ENCODE results near the gene ROBO1.
"Not testable (repeated sequence)": the region's sequence is repeated elsewhere in the genome, so short reads cannot be mapped to it uniquely, and the experiment has no call there.

The ROBO1 gene

DNA sequence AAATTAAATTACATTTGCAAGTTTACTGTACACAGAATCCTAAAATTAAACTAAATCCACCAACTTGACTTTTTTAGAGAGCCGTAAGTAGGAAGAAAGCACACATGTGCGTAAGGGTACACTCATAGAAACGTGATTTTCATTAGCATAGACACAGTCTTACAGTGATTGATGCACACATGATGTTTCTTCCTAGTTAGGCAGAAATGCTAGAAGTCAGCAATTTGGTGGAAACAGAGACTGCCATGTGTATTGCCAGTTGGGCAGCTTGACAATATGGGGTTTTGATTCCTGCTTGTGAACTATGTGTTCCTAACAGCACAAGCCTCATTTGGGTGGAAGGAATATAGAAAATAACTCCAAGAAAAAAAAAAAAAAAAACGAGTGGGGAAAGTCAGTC is 878.5 kb downstream of the ROBO1 start:
- in situ Hi-C loops (cut with HindIII; ENCODE audit: low sequenced_read_pairs): no loop called here
- no peak overlapping the region for H3K4me3 ChIP-seq (ENCODE audit: low read depth, low read length)
- TF ChIP-seq, protein P1, sequence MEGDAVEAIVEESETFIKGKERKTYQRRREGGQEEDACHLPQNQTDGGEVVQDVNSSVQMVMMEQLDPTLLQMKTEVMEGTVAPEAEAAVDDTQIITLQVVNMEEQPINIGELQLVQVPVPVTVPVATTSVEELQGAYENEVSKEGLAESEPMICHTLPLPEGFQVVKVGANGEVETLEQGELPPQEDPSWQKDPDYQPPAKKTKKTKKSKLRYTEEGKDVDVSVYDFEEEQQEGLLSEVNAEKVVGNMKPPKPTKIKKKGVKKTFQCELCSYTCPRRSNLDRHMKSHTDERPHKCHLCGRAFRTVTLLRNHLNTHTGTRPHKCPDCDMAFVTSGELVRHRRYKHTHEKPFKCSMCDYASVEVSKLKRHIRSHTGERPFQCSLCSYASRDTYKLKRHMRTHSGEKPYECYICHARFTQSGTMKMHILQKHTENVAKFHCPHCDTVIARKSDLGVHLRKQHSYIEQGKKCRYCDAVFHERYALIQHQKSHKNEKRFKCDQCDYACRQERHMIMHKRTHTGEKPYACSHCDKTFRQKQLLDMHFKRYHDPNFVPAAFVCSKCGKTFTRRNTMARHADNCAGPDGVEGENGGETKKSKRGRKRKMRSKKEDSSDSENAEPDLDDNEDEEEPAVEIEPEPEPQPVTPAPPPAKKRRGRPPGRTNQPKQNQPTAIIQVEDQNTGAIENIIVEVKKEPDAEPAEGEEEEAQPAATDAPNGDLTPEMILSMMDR (IDR thresholded peaks at IDR 0.05; ENCODE audit: low read depth, low read length): no peak
- DNase-seq (ENCODE audit: low read depth, low spot score): no peak

DNA sequence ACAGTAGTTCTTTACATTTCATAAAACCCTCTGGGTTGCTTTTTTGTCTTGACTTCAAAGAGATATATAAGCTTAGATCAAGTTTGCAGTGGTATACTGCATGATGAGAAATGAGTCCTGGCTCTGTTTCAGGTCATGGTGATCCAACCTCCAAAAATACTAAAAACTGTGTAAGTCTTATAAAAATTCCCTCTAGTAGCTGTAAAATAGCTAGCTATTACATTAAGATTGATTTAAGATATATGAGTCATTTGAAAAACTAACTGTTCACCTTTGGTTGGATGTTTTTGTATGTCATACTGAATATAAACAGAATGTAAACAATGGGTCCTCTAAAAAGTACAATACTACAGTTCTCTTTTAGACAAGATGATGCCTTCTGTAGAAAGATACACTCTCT is 879.2 kb downstream of the ROBO1 start:
- TF ChIP-seq, protein P1 (IDR thresholded peaks at IDR 0.05; ENCODE audit: low read depth, low read length): no peak
- in situ Hi-C loops (cut with HindIII; ENCODE audit: low sequenced_read_pairs): no loop called here
- no peak overlapping the region for H3K4me3 ChIP-seq (ENCODE audit: low read depth, low read length)
- no peak for DNase-seq (ENCODE audit: low read depth, low spot score)

DNA sequence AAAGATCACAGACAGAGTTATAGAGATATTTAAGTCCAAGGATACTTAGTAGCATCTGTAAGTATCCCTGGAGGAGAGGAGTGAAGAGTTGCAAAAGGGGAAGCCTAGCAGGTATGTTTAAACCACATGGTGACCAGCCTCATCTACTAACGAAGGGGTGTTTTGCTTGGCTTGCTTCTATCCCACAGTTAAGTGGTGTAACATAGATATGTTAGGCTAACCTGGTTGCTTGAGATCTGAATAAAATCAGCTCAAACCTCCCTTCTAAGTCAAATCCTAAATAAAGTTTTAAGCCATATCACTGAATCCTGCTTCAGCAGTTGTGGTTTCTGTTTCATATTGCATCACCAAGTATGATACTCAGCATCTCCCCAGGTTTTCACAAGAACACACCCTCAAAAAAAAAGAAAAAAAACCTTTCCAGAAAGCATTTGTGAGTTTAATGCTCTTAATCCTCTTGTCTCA is 880.2 kb downstream of the ROBO1 start:
- TF ChIP-seq, protein P1 (IDR thresholded peaks at IDR 0.05; ENCODE audit: low read depth, low read length): no peak
- no peak overlapping the region for H3K4me3 ChIP-seq (ENCODE audit: low read depth, low read length)
- DNase-seq (ENCODE audit: low read depth, low spot score): peak; percentile 56
- in situ Hi-C loops (cut with HindIII; ENCODE audit: low sequenced_read_pairs): no loop called here

DNA sequence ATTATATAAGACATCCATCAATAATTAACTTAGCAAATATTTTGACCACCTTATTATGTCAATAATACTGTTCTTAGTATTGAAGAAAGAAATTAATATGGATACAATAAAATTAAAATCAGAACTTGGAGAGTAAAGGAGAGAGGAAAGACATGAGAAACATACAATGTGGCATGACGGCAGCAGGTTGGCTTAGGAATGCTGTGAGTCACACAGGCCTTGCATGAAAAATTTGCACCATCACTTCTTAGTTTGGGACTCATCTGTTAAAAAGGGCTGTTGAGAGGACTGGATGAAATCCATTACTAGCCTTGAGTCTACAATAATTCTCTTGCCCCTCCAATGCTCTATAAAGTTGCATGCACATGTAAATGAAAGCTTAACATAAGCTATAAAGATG is 880.8 kb downstream of the ROBO1 start:
- in situ Hi-C loops (cut with HindIII; ENCODE audit: low sequenced_read_pairs): no loop called here
- H3K4me3 ChIP-seq (ENCODE audit: low read depth, low read length): no peak overlapping the region
- DNase-seq (ENCODE audit: low read depth, low spot score): peak; percentile 69
- TF ChIP-seq, protein P1 (IDR thresholded peaks at IDR 0.05; ENCODE audit: low read depth, low read length): no peak

DNA sequence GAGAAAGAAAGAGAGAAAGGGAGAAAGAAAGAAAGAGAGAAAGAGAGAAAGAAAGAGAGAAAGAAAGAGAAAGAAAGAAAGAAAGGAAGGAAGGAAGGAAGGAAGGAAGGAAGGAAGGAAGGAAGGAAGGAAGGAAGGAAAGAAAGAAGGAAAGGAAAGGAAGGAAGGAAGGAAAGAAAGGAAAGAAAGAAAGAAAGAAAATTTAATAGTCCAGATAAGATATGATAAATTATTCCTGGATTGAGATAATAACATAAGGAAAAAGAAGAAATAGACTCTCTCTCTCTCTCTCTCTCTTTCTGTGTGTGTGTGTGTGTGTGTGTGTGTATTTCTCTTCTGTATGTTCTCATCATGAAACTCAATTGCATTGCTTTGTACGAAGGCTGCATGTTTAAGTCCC is 883.2 kb downstream of the ROBO1 start:
- DNase-seq (ENCODE audit: low read depth, low spot score); H3K4me3 ChIP-seq (ENCODE audit: low read depth, low read length); in situ Hi-C loops (cut with HindIII; ENCODE audit: low sequenced_read_pairs): not testable (repeated sequence)

DNA sequence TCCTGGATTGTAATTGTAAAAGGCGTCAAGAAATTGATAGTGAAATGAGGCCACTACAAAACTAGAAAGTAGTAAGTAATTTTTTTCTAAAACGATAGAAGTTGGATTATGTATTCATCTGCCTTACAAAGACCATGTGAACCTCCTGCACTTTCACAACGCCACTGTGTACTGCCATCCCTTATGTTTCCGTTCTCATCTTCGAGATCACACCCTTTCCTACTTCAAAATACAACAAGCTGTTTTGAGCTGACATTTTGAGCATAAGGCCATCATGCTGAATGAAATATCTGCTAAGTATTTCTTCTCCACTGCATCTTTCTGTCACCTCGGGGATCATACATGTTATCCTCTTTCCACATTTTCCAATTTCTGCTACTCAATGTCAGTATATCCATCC is 885.5 kb downstream of the ROBO1 start:
- TF ChIP-seq, protein P1 (IDR thresholded peaks at IDR 0.05; ENCODE audit: low read depth, low read length): no peak
- no peak for DNase-seq (ENCODE audit: low read depth, low spot score)
- H3K4me3 ChIP-seq (ENCODE audit: low read depth, low read length): no peak overlapping the region
- in situ Hi-C loops (cut with HindIII; ENCODE audit: low sequenced_read_pairs): no loop called here

DNA sequence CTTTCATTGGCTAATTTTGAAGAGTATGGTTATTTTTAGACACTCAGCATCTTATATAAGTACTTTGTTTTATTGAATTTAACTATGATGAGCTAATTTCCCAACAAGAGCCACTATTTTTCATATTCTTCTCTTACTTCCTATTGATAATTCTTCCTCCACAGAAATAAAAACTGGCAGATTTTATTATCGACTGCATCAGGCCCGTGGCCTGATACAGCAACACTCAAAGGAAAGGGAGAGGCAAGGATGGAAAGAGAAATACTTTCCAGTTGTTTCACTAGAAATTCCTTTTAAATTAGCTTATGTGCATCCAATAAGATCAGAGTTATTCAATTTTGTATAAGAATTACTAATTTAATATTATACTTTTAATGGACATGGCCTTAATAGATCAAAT is 886.3 kb downstream of the ROBO1 start:
- TF ChIP-seq, protein P1 (IDR thresholded peaks at IDR 0.05; ENCODE audit: low read depth, low read length): no peak
- DNase-seq (ENCODE audit: low read depth, low spot score): no peak
- no peak overlapping the region for H3K4me3 ChIP-seq (ENCODE audit: low read depth, low read length)
- in situ Hi-C loops (cut with HindIII; ENCODE audit: low sequenced_read_pairs): no loop called here
